ENCODE measurements around the gene MTIF3. TPM values are rescaled to one million over a fixed set of nuclear protein-coding genes. Genes with fewer than 3 reads are reported as not detected.
A peak's percentile ranks its signal among the peaks of the same experiment; 100 is the strongest.

The MTIF3 gene
- total and polyA plus RNA-seq, 2 experiments from 2014 or later = 40.7 to 64.0 TPM

GRCh38 chr13:27427641-27428040, 22.7 kb downstream of the MTIF3 start:
- peaks cover 32% of the 10 kb centered on the region for H3K36me3 ChIP-seq (ENCODE audit: low read depth)
- in situ Hi-C loops (cut with MboI) = no loop called here
- no peak overlapping the region; the same call in 1 of the 2 replicates for H3K27ac ChIP-seq

GRCh38 chr13:27425918-27426630, 24.3 kb downstream of the MTIF3 start:
- WGBS, 2 experiments (ENCODE audit: low coverage in 1 of 2, low lambda C conversion rate in 2 of 2, missing lambda C conversion rate in 2 of 2) = 28 to 34% methylated on average over 17 of the region's 17 CpGs
- Histone ChIP-seq H3K9ac (peak overlapping the region; percentile 87), H3K27ac (peak overlapping the region; percentile 79), H3K4me2 (ENCODE audit: unreplicated experiment) (peak overlapping the region; percentile 92), H3K9me2 (ENCODE audit: insufficient read depth) (no peaks in the 10 kb centered on the region), H3K4me1 (ENCODE audit: insufficient read depth) (peaks cover 30% of the 10 kb centered on the region), H4K20me1 (ENCODE audit: insufficient read depth) (no peaks in the 10 kb centered on the region), H2AFZ (peak overlapping the region; percentile 93), H3K9me3 (ENCODE audit: low read depth) (no peaks in the 10 kb centered on the region), H3K4me3 (peak overlapping the region; percentile 84), H3K27me3 (replicated peaks; ENCODE audit: insufficient read depth) (no peaks in the 10 kb centered on the region), H3K79me2 (ENCODE audit: insufficient read depth) (peaks cover 38% of the 10 kb centered on the region), H3F3A (ENCODE audit: insufficient read depth) (peaks cover 22% of the 10 kb centered on the region; the same call in 1 of the 2 replicates), H3K36me3 (ENCODE audit: low read depth) (peaks cover 20% of the 10 kb centered on the region)
- peak; percentile 96 for DNase-seq
- TF ChIP-seq EZH2 (IDR thresholded peaks at IDR 0.05; ENCODE audit: insufficient read depth, poor library complexity, severe bottlenecking) (no peak), EZH2phosphoT487 (IDR thresholded peaks at IDR 0.05; ENCODE audit: insufficient read depth, low read depth) (no peak)
- in situ Hi-C loops (cut with MboI) = no loop called here

More at GRCh38 chr13:27427641-27428040, 22.7 kb downstream of the MTIF3 start:
- H2AFZ ChIP-seq = no peak overlapping the region
- 60 to 68% methylated on average over 2 of the region's 2 CpGs for WGBS, 2 experiments (ENCODE audit: low coverage in 1 of 2, low lambda C conversion rate in 2 of 2, missing lambda C conversion rate in 2 of 2)
- no peak overlapping the region for H3K4me3 ChIP-seq
- H3K9me2 ChIP-seq (ENCODE audit: insufficient read depth) = no peaks in the 10 kb centered on the region
- DNase-seq = no peak
- no peak overlapping the region for H3K9ac ChIP-seq
- no peaks in the 10 kb centered on the region for H4K20me1 ChIP-seq (ENCODE audit: insufficient read depth)
- no peaks in the 10 kb centered on the region for H3K9me3 ChIP-seq (ENCODE audit: low read depth)
- H3K4me1 ChIP-seq (ENCODE audit: insufficient read depth) = peaks cover 30% of the 10 kb centered on the region
- peaks cover 22% of the 10 kb centered on the region; the same call in 1 of the 2 replicates for H3F3A ChIP-seq (ENCODE audit: insufficient read depth)
- H3K4me2 ChIP-seq (ENCODE audit: unreplicated experiment) = no peak overlapping the region
- H3K79me2 ChIP-seq (ENCODE audit: insufficient read depth) = peaks cover 38% of the 10 kb centered on the region
- no peaks in the 10 kb centered on the region for H3K27me3 ChIP-seq (replicated peaks; ENCODE audit: insufficient read depth)
- TF ChIP-seq EZH2phosphoT487 (IDR thresholded peaks at IDR 0.05; ENCODE audit: insufficient read depth, low read depth) (no peak), EZH2 (IDR thresholded peaks at IDR 0.05; ENCODE audit: insufficient read depth, poor library complexity, severe bottlenecking) (no peak)

DNA sequence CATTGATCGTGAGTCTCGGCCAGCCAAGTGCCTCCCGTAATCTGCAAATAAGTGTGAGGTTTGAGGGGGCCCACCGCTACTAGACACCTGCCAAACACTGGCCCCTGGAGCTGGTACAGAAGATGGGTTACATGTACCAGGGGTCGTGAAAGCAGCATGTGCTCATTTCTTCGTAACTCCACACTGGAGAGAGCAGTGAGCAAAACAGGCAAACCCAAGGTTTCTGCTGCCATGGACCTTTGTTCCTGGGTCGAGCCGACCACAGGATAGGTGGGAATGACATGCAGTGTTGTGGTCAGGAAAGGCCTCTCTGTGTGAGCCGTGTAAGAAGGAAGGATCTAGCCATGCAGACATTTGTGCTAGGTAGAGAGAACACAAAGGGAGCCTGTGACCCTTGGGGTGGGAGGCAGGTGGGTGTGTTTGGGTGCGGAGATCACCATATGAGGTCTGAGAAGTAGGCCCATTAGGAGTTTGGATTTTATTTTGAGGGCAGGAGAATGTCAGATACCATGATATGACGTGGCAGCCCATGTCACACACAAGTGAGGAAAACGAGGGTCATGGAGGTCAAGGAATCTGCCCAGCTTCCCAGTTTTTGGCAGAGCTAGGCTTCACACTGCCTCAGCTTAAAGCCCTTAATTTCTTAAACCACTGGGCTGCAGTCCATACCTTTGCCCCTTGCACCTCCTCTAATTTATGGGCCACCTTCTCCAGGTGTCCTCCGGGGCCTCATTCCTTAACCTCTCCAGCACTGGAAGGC, 25.0 kb downstream of the MTIF3 start:
- H3K27me3 ChIP-seq (replicated peaks; ENCODE audit: insufficient read depth) = no peaks in the 10 kb centered on the region
- in situ Hi-C loops (cut with MboI) = no loop called here
- TF ChIP-seq EZH2phosphoT487 (IDR thresholded peaks at IDR 0.05; ENCODE audit: insufficient read depth, low read depth) = no peak
- TF ChIP-seq EZH2 (IDR thresholded peaks at IDR 0.05; ENCODE audit: insufficient read depth, poor library complexity, severe bottlenecking) = no peak

More for the DNA sequence above, 25.0 kb downstream of the MTIF3 start:
- peak; percentile 38 for DNase-seq
- no peaks in the 10 kb centered on the region for H3K9me2 ChIP-seq (ENCODE audit: insufficient read depth)
- peaks cover 38% of the 10 kb centered on the region for H3K79me2 ChIP-seq (ENCODE audit: insufficient read depth)
- peaks cover 17% of the 10 kb centered on the region; the same call in 1 of the 2 replicates for H3F3A ChIP-seq (ENCODE audit: insufficient read depth)
- H3K4me2 ChIP-seq (ENCODE audit: unreplicated experiment) = peak overlapping the region; percentile 92
- peaks cover 30% of the 10 kb centered on the region for H3K4me1 ChIP-seq (ENCODE audit: insufficient read depth)
- H4K20me1 ChIP-seq (ENCODE audit: insufficient read depth) = no peaks in the 10 kb centered on the region
- WGBS, 2 experiments (ENCODE audit: low coverage in 1 of 2, low lambda C conversion rate in 2 of 2, missing lambda C conversion rate in 2 of 2) = 20 to 33% methylated on average over 13 of the region's 13 CpGs
- peaks cover 13% of the 10 kb centered on the region; the same call in 1 of the 2 replicates for H3K36me3 ChIP-seq (ENCODE audit: low read depth)
- H3K27ac ChIP-seq = peak overlapping the region; percentile 79
- peak overlapping the region; percentile 87 for H3K9ac ChIP-seq
- H3K9me3 ChIP-seq (ENCODE audit: low read depth) = no peaks in the 10 kb centered on the region
- H3K4me3 ChIP-seq = peak overlapping the region; percentile 84
- H2AFZ ChIP-seq = peak overlapping the region; percentile 93
